DND-41 (cell line): ENCODE results near the gene FAM13A.
"Not testable (repeated sequence)": the region's sequence is repeated elsewhere in the genome, so short reads cannot be mapped to it uniquely, and the experiment has no call there.

ENCODE experiments used
- ATAC-seq: fragments of 200-7000 bp; cut with Tn5 transposase; 3 replicates; pipeline ENCODE4 v1.9.1; 2021; ENCODE audit warnings: low read depth; ENCODE audit not compliant: insufficient read depth
- DNase-seq: peaks from one replicate; pipeline ENCODE4 v3.0.0-alpha.2; 2020
- H2AFZ ChIP-seq: 2 replicates; pipeline ENCODE4 v1.6.0; 2012; ENCODE audit warnings: low read depth, low read length
- H3K27ac ChIP-seq: 2 replicates; pipeline ENCODE4 v1.5.1; 2012; ENCODE audit warnings: low read length, inconsistent platforms
- H3K27me3 ChIP-seq: fragments of 200-600 bp; sonication (generic); 2 replicates; pipeline ENCODE4 v1.6.0; 2012; ENCODE audit warnings: low read length, mild to moderate bottlenecking, inconsistent platforms; ENCODE audit not compliant: insufficient read depth, poor library complexity
- H3K36me3 ChIP-seq: 2 replicates; pipeline ENCODE4 v1.5.1; 2012; ENCODE audit warnings: low read length, inconsistent platforms; ENCODE audit not compliant: insufficient read depth
- H3K4me1 ChIP-seq: 2 replicates; pipeline ENCODE4 v1.5.1; 2012; ENCODE audit warnings: mild to moderate bottlenecking, low read length; ENCODE audit not compliant: insufficient read depth
- H3K4me2 ChIP-seq: 2 replicates; pipeline ENCODE4 v1.6.0; 2012; ENCODE audit warnings: mild to moderate bottlenecking, moderate library complexity, low read length, inconsistent platforms; ENCODE audit not compliant: insufficient read depth
- H3K4me3 ChIP-seq, 2 experiments: fragments of 200-600 bp in 1 of 2; shearing (Covaris generic) in 1 of 2; 2 replicates each; pipeline ENCODE4 v1.5.1; 2012 to 2016; ENCODE audit warnings: inconsistent platforms in 2 of 2, low read length in 2 of 2, mild to moderate bottlenecking in 2 of 2, low read depth in 1 of 2, moderate library complexity in 1 of 2
- H3K79me2 ChIP-seq: 2 replicates; pipeline ENCODE4 v1.6.0; 2012; ENCODE audit warnings: low read length, inconsistent platforms; ENCODE audit not compliant: insufficient read depth
- H3K9ac ChIP-seq: 2 replicates; pipeline ENCODE4 v1.6.0; 2012; ENCODE audit warnings: low read depth, mild to moderate bottlenecking, inconsistent platforms, low read length, moderate library complexity
- H3K9me3 ChIP-seq: 2 replicates; pipeline ENCODE4 v1.5.1; 2012; ENCODE audit warnings: low read length, moderate library complexity, mild to moderate bottlenecking, inconsistent platforms; ENCODE audit not compliant: insufficient read depth, severe bottlenecking
- H4K20me1 ChIP-seq: 2 replicates; pipeline ENCODE4 v1.6.0; 2012; ENCODE audit warnings: low read length; ENCODE audit not compliant: insufficient read depth
- EZH2 ChIP-seq: IDR thresholded peaks from 3 replicates; pipeline ENCODE4 v1.6.1; 2012; ENCODE audit warnings: borderline replicate concordance, low read depth, mild to moderate bottlenecking, moderate library complexity, low read length, inconsistent platforms; ENCODE audit not compliant: severe bottlenecking
- TF ChIP-seq, protein P1 (sequence below): IDR thresholded peaks from 2 replicates; pipeline ENCODE4 v1.5.1; 2012; ENCODE audit warnings: borderline replicate concordance, low read length, moderate library complexity, mild to moderate bottlenecking; ENCODE audit not compliant: poor library complexity, severe bottlenecking; ENCODE audit errors: extremely low read depth

The FAM13A gene

DNA sequence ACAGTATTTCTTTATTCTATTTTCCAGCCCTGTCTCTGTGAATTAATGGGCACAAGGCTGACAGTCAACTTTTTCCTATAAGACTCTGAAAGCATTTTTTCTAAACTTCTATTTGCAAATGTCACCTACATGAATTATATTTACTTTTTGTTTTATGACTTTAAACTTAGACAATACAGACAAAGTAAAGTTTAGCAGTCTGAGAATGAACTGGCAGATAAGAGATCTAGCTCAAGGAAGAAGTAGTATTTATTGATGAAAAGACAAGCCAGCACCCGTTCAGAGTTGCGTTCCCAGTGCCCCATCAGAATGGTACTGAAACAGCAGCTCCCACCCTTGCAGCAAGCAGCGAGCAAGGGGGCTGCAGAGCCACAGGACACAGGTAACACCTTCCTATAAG lies 148.5 kb downstream of the FAM13A start:
- no peak for TF ChIP-seq EZH2
- TF ChIP-seq, protein P1, sequence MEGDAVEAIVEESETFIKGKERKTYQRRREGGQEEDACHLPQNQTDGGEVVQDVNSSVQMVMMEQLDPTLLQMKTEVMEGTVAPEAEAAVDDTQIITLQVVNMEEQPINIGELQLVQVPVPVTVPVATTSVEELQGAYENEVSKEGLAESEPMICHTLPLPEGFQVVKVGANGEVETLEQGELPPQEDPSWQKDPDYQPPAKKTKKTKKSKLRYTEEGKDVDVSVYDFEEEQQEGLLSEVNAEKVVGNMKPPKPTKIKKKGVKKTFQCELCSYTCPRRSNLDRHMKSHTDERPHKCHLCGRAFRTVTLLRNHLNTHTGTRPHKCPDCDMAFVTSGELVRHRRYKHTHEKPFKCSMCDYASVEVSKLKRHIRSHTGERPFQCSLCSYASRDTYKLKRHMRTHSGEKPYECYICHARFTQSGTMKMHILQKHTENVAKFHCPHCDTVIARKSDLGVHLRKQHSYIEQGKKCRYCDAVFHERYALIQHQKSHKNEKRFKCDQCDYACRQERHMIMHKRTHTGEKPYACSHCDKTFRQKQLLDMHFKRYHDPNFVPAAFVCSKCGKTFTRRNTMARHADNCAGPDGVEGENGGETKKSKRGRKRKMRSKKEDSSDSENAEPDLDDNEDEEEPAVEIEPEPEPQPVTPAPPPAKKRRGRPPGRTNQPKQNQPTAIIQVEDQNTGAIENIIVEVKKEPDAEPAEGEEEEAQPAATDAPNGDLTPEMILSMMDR, result no peak
- no peaks in the 10 kb centered on the region for H4K20me1 ChIP-seq
- H3K9ac ChIP-seq, result no peak overlapping the region
- no peaks in the 10 kb centered on the region for H3K9me3 ChIP-seq
- H3K79me2 ChIP-seq, result no peaks in the 10 kb centered on the region
- no peak overlapping the region for H3K4me2 ChIP-seq
- no peaks in the 10 kb centered on the region for H3K4me1 ChIP-seq
- ATAC-seq (no peak), DNase-seq (no peak)
- no peak overlapping the region for H3K4me3 ChIP-seq
- no peak overlapping the region for H3K27ac ChIP-seq
- no peaks in the 10 kb centered on the region for H3K27me3 ChIP-seq
- H2AFZ ChIP-seq, result no peak overlapping the region
- no peaks in the 10 kb centered on the region for H3K36me3 ChIP-seq

DNA sequence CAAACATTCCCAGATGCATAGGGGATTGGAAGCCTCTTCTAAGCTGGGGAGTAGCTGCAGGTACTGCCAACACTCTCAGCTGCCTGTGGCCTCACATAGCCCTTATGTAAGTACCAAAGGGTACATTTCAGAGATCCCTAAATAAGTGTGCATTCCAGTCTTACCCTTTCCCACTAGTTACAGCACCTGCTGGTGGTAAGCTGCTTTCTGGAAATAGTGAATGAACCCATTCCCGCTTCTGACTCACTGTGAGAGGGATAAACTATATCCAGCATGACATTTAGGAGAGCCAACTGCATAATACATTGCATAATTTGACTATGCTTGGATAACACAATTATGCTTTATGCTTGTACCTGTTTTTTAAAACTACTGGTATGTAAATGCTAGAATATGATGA lies 149.0 kb downstream of the FAM13A start:
- H3K36me3 ChIP-seq, result no peaks in the 10 kb centered on the region
- no peak overlapping the region for H3K27ac ChIP-seq
- TF ChIP-seq, protein P1, result no peak
- no peak for TF ChIP-seq EZH2
- DNase-seq (no peak), ATAC-seq (no peak)
- H3K9ac ChIP-seq, result no peak overlapping the region
- H3K4me1 ChIP-seq, result no peaks in the 10 kb centered on the region
- no peak overlapping the region for H2AFZ ChIP-seq
- no peaks in the 10 kb centered on the region for H3K27me3 ChIP-seq
- no peaks in the 10 kb centered on the region for H4K20me1 ChIP-seq
- H3K4me2 ChIP-seq, result no peak overlapping the region
- no peaks in the 10 kb centered on the region for H3K79me2 ChIP-seq
- H3K9me3 ChIP-seq, result no peaks in the 10 kb centered on the region
- no peak overlapping the region for H3K4me3 ChIP-seq

DNA sequence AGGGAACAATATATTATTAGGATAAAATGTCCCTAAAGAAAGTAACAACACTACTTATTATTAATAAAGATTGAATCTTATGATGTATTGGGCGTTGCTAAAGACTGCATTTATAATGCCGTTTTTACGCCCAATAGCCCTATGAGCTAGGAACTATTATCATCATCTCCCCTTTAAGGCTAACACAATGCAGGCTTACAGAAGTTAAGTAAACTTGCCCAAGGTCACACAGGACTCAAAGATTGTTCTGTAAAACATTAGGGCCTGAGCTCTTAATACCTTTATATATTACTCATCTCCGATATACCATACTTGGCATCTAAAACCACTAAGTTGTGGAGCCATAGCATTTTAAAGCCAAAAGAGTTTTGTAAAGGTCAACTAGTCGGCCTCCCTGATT lies 149.5 kb downstream of the FAM13A start:
- no peak for DNase-seq
- H3K36me3 ChIP-seq, result no peaks in the 10 kb centered on the region
- no peaks in the 10 kb centered on the region for H3K27me3 ChIP-seq
- H4K20me1 ChIP-seq, result no peaks in the 10 kb centered on the region
- no peak for ATAC-seq
- H3K9ac ChIP-seq, result no peak overlapping the region
- H3K79me2 ChIP-seq, result no peaks in the 10 kb centered on the region
- no peak overlapping the region for H3K4me3 ChIP-seq
- TF ChIP-seq, protein P1, result no peak
- TF ChIP-seq EZH2, result no peak
- H3K27ac ChIP-seq, result no peak overlapping the region
- no peak overlapping the region for H3K4me2 ChIP-seq
- no peaks in the 10 kb centered on the region for H3K4me1 ChIP-seq
- H3K9me3 ChIP-seq, result no peaks in the 10 kb centered on the region
- no peak overlapping the region for H2AFZ ChIP-seq

DNA sequence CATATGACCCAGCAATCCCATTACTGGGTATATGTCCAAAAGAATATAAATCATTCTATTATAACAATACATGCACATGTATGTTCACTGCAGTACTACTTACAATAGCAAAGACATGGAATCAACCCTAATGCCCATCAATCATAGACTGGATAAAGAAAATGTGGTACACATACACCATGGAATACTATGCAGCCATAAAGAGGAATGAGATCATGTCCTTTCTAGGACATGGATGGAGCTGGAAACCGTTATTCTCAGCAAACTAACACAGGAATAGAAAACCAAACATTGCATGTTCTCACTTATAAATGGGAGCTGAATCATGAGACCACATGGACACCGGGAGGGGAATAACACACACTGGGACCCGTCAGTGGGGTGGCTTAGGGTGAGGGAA lies 152.7 kb downstream of the FAM13A start:
- H3K36me3 ChIP-seq, H2AFZ ChIP-seq, H3K4me3 ChIP-seq, ATAC-seq, H3K27ac ChIP-seq, H3K79me2 ChIP-seq, H3K4me2 ChIP-seq, H3K9me3 ChIP-seq, H3K4me1 ChIP-seq, H3K27me3 ChIP-seq, DNase-seq, H4K20me1 ChIP-seq, H3K9ac ChIP-seq: not testable (repeated sequence)
